H9 (cell line): Measurements from ENCODE around the gene SMCP. TPM values are rescaled to one million over a fixed set of nuclear protein-coding genes. Genes with fewer than 3 reads are reported as not detected.

Experiments
- DNase-seq: peaks from one replicate; pipeline ENCODE4 v3.0.0-alpha.2; 2017
- H2AFZ ChIP-seq: one replicate; pipeline ENCODE4 v1.6.1; 2013; ENCODE audit warnings: mild to moderate bottlenecking, low read length, control low read depth, moderate library complexity
- H2AK5ac ChIP-seq: 2 replicates; pipeline ENCODE4 v1.6.1; 2013; ENCODE audit warnings: low read length, control low read depth, mixed read lengths; ENCODE audit not compliant: insufficient read length
- H2BK120ac ChIP-seq: one replicate; pipeline ENCODE4 v1.6.1; 2013; ENCODE audit warnings: low read depth, mild to moderate bottlenecking, low read length, control low read depth, inconsistent platforms; ENCODE audit not compliant: poor library complexity, severe bottlenecking
- H2BK12ac ChIP-seq: 2 replicates; pipeline ENCODE4 v1.6.1; 2013; ENCODE audit warnings: low read length, control low read depth, mixed read lengths, low read depth; ENCODE audit not compliant: insufficient read length
- H2BK15ac ChIP-seq: 2 replicates; pipeline ENCODE4 v1.6.1; 2013; ENCODE audit warnings: low read depth, low read length, control low read depth
- H2BK20ac ChIP-seq: one replicate; pipeline ENCODE4 v1.6.1; 2013; ENCODE audit warnings: low read depth, mild to moderate bottlenecking, low read length, control low read depth, inconsistent platforms; ENCODE audit not compliant: poor library complexity, severe bottlenecking
- H2BK5ac ChIP-seq: 2 replicates; pipeline ENCODE4 v1.6.1; 2013; ENCODE audit warnings: low read length, control low read depth, mixed read lengths; ENCODE audit not compliant: insufficient read length
- H3K14ac ChIP-seq: 2 replicates; pipeline ENCODE4 v1.6.1; 2013; ENCODE audit warnings: low read length, control low read depth; ENCODE audit not compliant: insufficient read depth
- H3K18ac ChIP-seq: 2 replicates; pipeline ENCODE4 v1.6.1; 2013; ENCODE audit warnings: low read depth, mild to moderate bottlenecking, mixed read lengths, low read length, control low read depth; ENCODE audit not compliant: insufficient read length
- H3K23ac ChIP-seq: 2 replicates; pipeline ENCODE4 v1.6.1; 2013; ENCODE audit warnings: low read length, control low read depth, mixed read lengths, low read depth; ENCODE audit not compliant: insufficient read length
- H3K23me2 ChIP-seq: 2 replicates; pipeline ENCODE4 v1.6.1; 2013; ENCODE audit warnings: low read depth, mild to moderate bottlenecking, mixed read lengths, low read length, control low read depth; ENCODE audit not compliant: insufficient read length, poor library complexity, severe bottlenecking
- H3K27ac ChIP-seq: 2 replicates; pipeline ENCODE4 v1.5.1; 2013; ENCODE audit warnings: low read length, control low read depth, mixed read lengths, low read depth; ENCODE audit not compliant: insufficient read length
- H3K27me3 ChIP-seq: 2 replicates; pipeline ENCODE4 v1.6.1; 2013; ENCODE audit warnings: low read length, control low read depth, inconsistent platforms; ENCODE audit not compliant: insufficient read depth
- H3K4ac ChIP-seq: 2 replicates; pipeline ENCODE4 v1.6.1; 2013; ENCODE audit warnings: low read depth, mild to moderate bottlenecking, control low read depth, inconsistent platforms, low read length, moderate library complexity
- H3K4me1 ChIP-seq: 2 replicates; pipeline ENCODE4 v1.6.1; 2013; ENCODE audit warnings: low read length, control low read depth, inconsistent platforms; ENCODE audit not compliant: insufficient read depth
- H3K4me2 ChIP-seq: 2 replicates; pipeline ENCODE4 v1.6.1; 2013; ENCODE audit warnings: low read length, control low read depth, mixed read lengths; ENCODE audit not compliant: insufficient read length, insufficient read depth
- H3K56ac ChIP-seq: 2 replicates; pipeline ENCODE4 v1.6.1; 2013; ENCODE audit warnings: low read depth, mild to moderate bottlenecking, mixed read lengths, low read length, control low read depth; ENCODE audit not compliant: insufficient read length
- H3K79me1 ChIP-seq: 2 replicates; pipeline ENCODE4 v1.6.1; 2013; ENCODE audit warnings: low read depth, mild to moderate bottlenecking, moderate library complexity, low read length, control low read depth, inconsistent platforms; ENCODE audit not compliant: insufficient read depth, poor library complexity, severe bottlenecking
- H3K79me2 ChIP-seq: 2 replicates; pipeline ENCODE4 v1.6.1; 2013; ENCODE audit warnings: low read length, control low read depth, inconsistent platforms; ENCODE audit not compliant: insufficient read depth
- H3K9ac ChIP-seq: 2 replicates; pipeline ENCODE4 v1.6.1; 2013; ENCODE audit warnings: low read length, control low read depth, mixed read lengths; ENCODE audit not compliant: insufficient read length; ENCODE audit errors: extremely low read depth
- H3K9me3 ChIP-seq: one replicate; pipeline ENCODE4 v1.6.1; 2013; ENCODE audit warnings: low read depth, low read length, inconsistent platforms; ENCODE audit not compliant: control insufficient read depth
- H3T11ph ChIP-seq: one replicate; pipeline ENCODE4 v1.6.1; 2013; ENCODE audit warnings: mild to moderate bottlenecking, low read length, control low read depth, inconsistent platforms
- H4K20me1 ChIP-seq: one replicate; pipeline ENCODE4 v1.6.1; 2013; ENCODE audit not compliant: control insufficient read depth, insufficient read length, insufficient read depth
- H4K5ac ChIP-seq: 2 replicates; pipeline ENCODE4 v1.6.1; 2013; ENCODE audit warnings: low read depth, mild to moderate bottlenecking, mixed read lengths, low read length, control low read depth; ENCODE audit not compliant: insufficient read length
- H4K8ac ChIP-seq: replicated peaks from 2 replicates; pipeline ENCODE4 v1.6.1; 2013; ENCODE audit warnings: low read length, control low read depth, mixed read lengths, low read depth; ENCODE audit not compliant: insufficient read length
- H4K91ac ChIP-seq: 2 replicates; pipeline ENCODE4 v1.6.1; 2013; ENCODE audit warnings: low read depth, mild to moderate bottlenecking, moderate library complexity, mixed read lengths, low read length, control low read depth; ENCODE audit not compliant: insufficient read length
- H3K27ac Mint-ChIP-seq, 3 experiments: 2 replicates in 2 of 3; 3 replicates in 1 of 3; pipeline ENCODE4 v1.8.0; 2020 to 2021; ENCODE audit warnings: mixed read lengths in 3 of 3, mild to moderate bottlenecking in 1 of 3, moderate library complexity in 1 of 3
- H3K27me3 Mint-ChIP-seq: 2 replicates; pipeline ENCODE4 v1.8.0; 2021; ENCODE audit warnings: low read depth, mild to moderate bottlenecking, moderate library complexity, mixed read lengths
- H3K36me3 Mint-ChIP-seq, 3 experiments: 2 replicates in 2 of 3; 3 replicates in 1 of 3; pipeline ENCODE4 v1.8.0; 2020 to 2021; ENCODE audit warnings: low read depth in 3 of 3, mixed read lengths in 3 of 3; ENCODE audit not compliant: insufficient read depth in 1 of 3
- H3K4me1 Mint-ChIP-seq, 2 experiments: 2 replicates each; pipeline ENCODE4 v1.8.0; 2020; ENCODE audit warnings: mixed read lengths in 2 of 2
- H3K4me3 Mint-ChIP-seq, 2 experiments: 2 replicates in 1 of 2; 3 replicates in 1 of 2; pipeline ENCODE4 v1.8.0; 2020 to 2021; ENCODE audit warnings: mild to moderate bottlenecking in 2 of 2, mixed read lengths in 2 of 2, moderate library complexity in 1 of 2
- H3K9me3 Mint-ChIP-seq, 2 experiments: 2 replicates in 1 of 2; 3 replicates in 1 of 2; pipeline ENCODE4 v1.8.0; 2020; ENCODE audit warnings: mild to moderate bottlenecking in 2 of 2, mixed read lengths in 2 of 2, moderate library complexity in 1 of 2
- CTCF ChIP-seq: fragments of 200-600 bp; sonication (generic); conservative IDR thresholded peaks from 3 replicates; pipeline ENCODE4 v1.8.0; 2021; ENCODE audit warnings: antibody characterized with exemption, mild to moderate bottlenecking
- WGBS: extraction: QIAGEN DNeasy Blood & Tissue Kit; methylation state at CpG from one replicate; pipeline ENCODE4 v1.1.7; 2013; ENCODE audit warnings: missing lambda C conversion rate, low lambda C conversion rate, mixed read lengths; ENCODE audit not compliant: insufficient read length; ENCODE audit errors: extremely low coverage; 5-methylcytosine and 5-hydroxymethylcytosine counted together
- total RNA-seq: library from RNA; stranded (reverse); gene quantifications from 2 replicates; pipeline ENCODE4 v1.2.1, GENCODE V29; 2021

Gene SMCP
- total RNA-seq, 1 experiment from 2014 or later = not detected

- Histone ChIP-seq H3K4me1 (no peaks in the 10 kb centered on the region; the same call in 1 of the 2 replicates), H2AFZ (no peak overlapping the region), H3K4ac (no peak overlapping the region), H2BK20ac (no peak overlapping the region), H3K79me1 (no peaks in the 10 kb centered on the region), H4K20me1 (no peaks in the 10 kb centered on the region), H3K56ac (no peak overlapping the region), H3K18ac (no peak overlapping the region), H3K23me2 (no peaks in the 10 kb centered on the region), H2BK12ac (no peak overlapping the region), H2BK5ac (no peak overlapping the region), H2BK15ac (no peak overlapping the region), H3K27me3 (no peaks in the 10 kb centered on the region), H3K9me3 (no peaks in the 10 kb centered on the region), H3K27ac (no peak overlapping the region), H3K4me2 (no peak overlapping the region), H3K23ac (no peak overlapping the region), H2BK120ac (no peak overlapping the region), H4K8ac (no peak overlapping the region), H3K9ac (no peak overlapping the region), H3K79me2 (no peaks in the 10 kb centered on the region), H4K5ac (no peak overlapping the region), H3K14ac (no peak overlapping the region), H4K91ac (no peak overlapping the region), H2AK5ac (no peak overlapping the region), H3T11ph (no peak overlapping the region)
- WGBS = no CpG with 5 or more reads among the region's 5 CpGs
- Mint-ChIP-seq H3K4me3 (no peak overlapping the region), H3K9me3 (peaks cover 70 to 87% of the 10 kb centered on the region in 2 experiments), H3K4me1 (no peaks in the 10 kb centered on the region), H3K27me3 (peaks cover 7% of the 10 kb centered on the region; the same call in 1 of the 2 replicates), H3K27ac (no peak overlapping the region), H3K36me3 (peaks cover 0 to 31% (median 0%) of the 10 kb centered on the region in 3 experiments; a peak in 4 of 7 replicates)
- TF ChIP-seq CTCF = no peak
- no peak for DNase-seq
Measured at GRCh38 chr1:152901631-152902030, 23.5 kb downstream of the SMCP start.
